Activated effector memory CD4-positive, alpha-beta T cell treated with anti-CD3 and anti-CD28 coated beads, Interleukin-2, amount 50 U/mL, for 16 hours (primary cell): ENCODE results near the gene HS6ST2.
"Not testable (repeated sequence)": the region's sequence is repeated elsewhere in the genome, so short reads cannot be mapped to it uniquely, and the experiment has no call there.

Experiments
- DNase-seq: peaks from one replicate; pipeline ENCODE4 v3.0.0-alpha.2; 2020

HS6ST2 gene

DNA sequence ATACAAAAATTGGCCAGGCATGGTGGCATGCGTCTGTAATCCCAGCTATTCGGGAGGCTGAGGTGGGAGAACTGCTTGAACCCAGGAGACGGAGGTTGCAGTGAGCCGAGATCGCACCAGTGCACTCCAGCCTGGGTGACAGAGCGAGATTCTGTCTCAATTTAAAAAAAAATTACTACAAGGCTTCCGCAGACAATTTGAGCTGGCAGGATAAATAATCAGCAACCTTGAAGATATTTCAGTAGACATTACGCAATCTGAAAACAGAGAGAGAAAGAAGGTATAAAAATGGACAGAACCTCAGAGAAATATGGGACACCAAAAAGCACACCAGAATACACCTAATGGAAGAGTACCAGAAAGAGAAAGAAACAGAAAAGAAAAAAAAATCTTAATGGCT, 25.3 kb downstream of the HS6ST2 start:
- DNase-seq = no peak

DNA sequence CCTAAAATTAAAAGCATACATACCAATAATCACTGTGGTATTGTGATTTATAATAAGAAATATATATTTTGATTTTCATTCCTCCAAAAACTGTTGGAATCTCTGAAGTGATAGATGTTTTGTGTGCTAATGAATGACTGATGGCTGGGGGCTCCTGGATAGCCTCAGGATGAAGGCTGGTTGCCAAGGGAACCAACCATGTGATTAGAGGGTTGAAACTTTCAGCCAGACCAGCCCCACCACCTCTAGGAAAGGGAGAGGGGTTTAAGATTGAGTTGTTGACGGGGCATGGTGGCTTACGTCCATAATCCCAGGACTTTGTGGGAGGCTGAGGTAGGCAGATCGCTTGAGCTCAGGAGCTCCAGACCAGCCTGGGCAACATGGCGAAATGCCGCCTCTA, 34.0 kb downstream of the HS6ST2 start:
- no peak for DNase-seq

DNA sequence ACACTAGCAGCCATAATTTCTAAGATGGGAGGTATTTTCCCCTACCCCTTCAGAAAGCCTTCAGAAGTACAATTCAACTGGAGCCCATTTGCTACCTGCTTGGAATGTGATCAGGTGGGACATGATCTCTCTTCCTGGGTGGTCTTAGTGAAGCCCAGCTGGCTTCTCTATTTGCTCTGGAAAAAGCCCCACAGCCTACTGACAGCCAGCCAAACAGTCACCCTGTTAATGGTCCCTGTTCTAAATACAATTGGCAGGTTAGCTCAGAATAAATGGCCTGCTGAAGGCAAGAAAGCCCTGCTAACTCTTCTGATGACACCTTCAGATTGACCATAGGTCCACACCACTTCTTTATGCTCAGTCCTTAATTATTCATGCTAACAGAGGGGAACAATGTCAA, 39.9 kb downstream of the HS6ST2 start:
- DNase-seq = no peak

DNA sequence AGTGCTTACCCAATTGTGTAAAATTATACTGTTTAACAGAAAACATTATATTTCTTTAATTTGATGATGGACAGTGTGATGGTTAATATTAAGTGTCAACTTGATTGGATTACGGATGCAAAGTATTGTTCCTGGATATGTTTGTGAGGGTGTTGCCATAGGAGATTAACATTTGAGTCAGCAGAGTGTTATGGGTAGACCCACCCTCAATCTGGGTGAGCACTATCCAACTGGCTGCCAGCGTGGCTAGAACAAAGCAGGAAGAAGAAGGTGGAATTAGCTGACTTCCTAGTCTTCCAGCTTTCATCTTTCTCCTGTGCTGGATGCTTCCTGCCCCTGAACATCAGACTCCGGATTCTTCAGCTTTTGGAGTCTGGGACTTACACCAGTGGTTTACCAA, 42.1 kb downstream of the HS6ST2 start:
- DNase-seq = no peak

DNA sequence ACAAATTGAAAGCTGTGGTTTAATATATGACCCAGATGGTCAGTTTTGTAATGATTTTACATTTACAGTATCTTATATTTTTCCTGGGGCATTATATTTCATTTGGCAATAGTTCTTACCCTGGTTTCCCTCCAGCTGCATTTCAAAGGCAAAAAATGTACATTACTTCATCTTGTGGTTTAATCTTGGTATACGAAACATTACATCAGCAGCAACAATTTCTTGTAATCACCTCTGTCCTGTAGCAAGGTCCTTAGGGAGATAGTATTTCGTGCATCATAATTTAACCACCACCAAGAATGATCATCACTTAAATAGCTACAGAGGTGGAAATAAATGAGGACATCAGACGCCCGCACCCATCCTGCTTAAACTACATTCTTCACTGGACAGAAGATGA, 48.8 kb downstream of the HS6ST2 start:
- no peak for DNase-seq

DNA sequence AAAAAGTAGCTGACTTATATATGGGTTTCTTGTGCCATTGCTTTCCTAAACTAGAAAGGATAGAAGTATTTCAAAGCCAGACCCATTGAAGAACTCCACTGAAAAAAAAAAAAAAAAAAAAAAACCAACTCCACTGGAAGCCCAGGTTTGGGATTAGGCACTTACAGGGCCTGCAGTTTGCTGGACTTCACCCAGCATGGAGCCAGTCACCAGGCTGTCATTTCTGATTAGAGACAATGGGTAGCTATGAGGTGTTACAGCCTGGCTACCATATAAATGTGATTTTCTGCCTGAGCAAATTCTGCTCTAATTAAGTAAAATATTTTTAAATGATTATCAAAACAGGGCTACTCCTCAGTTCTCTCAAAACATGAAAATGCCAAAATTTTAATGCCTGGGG, 49.5 kb downstream of the HS6ST2 start:
- DNase-seq = no peak

DNA sequence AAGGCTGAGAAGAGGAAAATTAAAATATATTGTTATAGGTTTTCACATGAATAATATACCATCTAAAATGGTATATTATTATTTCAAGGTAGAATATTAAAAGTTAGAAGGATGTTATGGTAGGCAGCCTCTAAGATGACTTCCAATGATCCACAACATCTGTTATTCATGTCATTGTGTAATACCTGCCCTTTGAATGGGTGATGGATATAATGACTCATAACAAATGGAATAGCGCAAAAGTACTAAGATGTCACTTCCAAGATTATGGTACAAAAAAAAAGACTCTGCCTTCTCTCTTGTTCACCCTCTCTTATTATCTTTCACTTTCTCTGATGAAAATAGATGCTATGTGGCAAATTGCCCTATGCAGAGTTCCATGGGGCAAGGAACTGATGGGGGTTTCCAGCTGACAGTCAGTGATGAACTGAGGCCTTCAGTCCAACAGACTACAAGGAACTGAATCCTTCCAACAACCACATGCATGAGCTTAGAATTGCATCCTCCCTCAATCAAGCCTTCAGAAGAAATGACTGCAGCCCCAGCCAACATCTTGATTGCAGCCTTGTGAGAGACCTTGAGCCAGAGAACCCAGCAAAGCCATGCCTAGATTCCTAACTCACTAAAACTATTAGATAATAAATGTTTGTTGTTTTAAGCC, 57.7 kb downstream of the HS6ST2 start:
- no peak for DNase-seq

DNA sequence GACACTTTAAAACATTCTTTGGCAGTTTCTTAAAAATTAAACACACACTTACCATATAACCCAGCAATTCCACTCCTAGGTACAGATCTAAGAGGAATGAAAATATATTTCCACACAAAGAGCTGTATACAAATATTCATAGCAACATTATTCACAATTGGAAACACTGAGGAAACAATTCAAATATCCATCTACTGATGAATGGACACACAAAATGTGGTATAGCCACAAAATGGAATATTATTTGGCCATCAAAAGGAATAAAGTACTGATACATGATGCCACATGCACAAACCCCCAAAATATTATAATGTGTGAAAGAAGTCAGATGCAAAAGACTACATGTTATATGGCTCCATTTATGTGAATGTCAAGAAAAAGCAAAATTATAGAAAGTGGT, 70.9 kb downstream of the HS6ST2 start:
- DNase-seq = no peak

DNA sequence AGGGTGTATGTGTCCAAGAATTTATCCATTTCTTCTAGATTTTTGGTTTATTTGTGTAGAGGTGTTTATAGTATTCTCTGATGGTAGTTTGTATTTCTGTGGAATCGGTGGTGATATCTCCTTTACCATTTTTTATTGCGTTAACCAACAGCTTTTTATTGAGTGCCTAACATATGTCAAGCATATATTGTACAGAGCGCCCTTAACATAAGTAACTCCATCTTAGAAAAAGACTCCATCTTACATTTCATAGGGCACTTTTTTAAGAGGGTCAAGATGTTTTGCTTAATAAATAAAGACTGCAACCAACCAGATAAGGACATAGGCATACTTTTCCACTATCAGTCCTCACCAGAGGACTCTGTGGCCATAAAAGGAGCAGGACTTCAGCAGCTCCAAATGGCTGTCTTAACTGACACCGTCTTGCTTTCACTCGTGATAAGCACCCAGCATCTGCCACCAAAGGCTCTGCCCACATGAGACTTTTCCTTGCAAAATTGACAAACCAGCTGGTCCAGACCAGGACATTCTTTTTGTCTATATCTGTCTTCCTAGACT, 75.0 kb downstream of the HS6ST2 start:
- DNase-seq = no peak

DNA sequence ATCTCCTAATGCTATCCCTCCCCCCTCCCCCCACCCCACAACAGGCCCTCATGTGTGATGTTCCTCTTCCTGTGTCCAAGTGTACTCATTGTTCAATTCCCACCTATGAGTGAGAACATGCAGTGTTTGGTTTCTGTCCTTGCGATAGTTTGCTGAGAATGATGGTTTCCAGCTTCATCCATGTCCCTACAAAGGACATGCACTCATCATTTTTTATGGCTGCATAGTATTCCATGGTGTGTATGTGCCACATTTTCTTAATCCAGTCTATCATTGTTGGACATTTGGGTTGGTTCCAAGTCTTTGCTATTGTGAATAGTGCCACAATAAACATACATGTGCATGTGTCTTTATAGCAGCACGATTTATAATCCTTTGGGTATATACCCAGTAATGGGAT, 77.7 kb downstream of the HS6ST2 start:
- not testable (repeated sequence) for DNase-seq

DNA sequence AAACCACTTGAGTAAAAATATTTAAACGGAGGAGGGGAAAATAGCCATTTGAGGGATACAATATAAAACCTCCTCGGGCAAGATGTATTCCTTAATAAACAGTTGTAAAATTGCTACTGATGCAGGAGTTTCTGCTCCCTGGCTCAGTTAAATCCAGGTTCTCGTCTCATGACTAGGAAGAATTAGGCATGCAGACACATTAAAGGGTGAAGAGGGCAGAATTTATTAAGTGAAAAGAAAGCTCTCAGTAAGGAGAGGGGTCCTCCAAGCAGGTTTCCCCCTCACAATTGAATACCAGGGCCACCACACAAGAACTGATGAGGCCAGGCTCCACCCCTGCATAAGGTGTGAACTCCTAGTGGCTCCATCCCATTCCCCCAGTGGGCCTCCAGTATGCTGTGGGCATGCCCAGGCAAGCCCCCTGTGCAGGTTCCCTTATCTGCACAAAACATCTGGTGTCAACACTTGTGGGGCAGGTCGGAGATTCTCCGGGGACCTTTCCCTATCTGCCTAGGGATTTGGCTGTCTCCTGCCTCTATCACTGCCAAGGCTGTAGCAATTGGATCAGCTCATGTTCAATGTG, 80.4 kb downstream of the HS6ST2 start:
- no peak for DNase-seq

DNA sequence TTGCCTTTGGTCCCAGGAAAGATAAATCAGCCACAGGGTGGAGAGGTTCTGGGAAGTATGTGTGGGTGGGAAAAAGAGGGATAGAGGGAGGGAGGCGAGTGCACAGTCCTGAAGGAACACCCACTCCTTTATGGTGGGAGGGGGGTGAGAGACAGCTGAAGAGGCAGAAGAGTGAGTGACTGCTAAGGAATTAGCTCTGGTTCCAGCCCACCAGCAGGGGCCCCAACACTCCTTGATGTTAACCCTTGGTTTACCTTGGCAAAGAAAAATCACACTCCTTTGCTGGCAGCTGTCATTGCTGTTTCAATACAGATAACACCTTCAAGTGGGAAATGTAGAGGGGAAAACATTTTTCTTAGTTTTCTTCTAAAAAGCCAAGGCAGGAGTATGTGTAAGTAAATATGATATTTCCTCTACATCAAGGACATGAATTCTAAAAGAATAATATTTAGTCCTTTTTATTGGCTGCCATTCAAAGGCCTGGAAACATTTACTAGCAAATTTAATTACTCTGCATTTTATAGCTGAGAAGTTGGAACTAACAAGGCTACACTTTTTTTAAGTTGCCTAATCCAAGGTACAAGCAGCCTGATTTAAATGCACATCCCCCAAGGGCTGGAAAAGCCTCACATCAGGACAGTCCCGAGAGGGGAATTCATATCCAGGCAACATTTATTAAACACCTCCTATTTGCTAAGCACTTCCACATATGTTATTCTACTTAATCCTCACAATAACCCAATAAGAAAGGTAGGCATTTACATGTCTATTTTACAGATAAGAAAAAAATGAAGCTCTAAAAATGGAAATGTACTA, 81.7 kb downstream of the HS6ST2 start:
- DNase-seq = no peak

DNA sequence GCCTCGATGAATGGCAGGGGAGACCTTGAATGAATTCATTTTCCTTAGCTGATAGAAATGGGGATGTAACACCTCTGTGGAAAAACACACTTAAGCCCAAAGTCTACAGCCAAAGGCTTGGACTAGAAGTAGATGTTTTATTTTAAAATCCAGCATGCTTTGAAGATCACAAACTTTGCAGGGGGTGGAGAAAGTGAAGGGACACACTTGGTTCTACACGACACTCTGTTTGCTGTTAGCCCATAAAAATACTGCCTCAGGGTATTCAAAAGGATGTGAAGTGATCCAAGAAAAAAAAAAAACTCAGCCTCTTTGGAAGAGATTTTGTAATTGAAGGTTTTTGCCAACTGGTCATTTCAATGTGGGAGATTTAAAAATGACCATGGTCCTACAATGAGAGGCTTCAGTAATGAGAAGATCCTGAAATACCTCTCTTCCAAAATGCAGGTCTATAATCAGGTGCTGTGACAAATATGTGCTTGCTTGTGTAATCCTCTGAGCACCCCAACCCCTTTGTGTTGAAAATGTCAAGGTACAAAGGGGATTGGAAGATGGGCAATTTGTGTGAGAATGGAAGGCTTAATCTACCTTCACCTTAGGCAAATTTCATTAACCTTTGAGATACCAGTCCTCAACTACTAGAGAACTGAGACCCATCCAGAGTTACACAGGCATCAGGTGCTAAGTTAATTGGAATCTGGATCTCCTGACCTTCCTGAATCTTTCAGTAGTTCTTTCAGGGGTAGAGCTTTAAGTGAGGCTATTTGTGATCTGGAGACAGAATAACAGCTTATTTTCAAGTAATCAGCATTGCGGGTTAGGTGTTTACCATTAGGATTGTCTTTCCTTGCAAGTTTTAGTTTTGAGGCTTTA, 82.5 kb downstream of the HS6ST2 start:
- DNase-seq = no peak

DNA sequence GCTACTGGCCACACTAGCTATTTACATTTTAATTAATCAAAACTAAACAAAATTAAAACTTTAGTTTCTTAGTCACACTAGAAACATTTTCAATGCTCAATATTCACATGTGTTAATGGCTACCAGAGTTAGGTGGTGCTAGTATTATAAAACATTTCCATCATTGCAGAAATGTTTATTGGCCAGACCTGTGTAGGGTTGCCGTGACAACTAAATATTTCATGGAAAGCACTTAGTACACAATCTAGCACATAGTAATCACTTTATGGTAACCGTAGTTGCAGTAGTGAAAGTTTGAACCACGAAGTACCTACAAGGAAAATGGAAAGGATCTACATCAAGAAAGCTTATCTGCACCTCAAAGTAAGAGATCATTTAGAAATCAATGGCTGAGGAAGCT, 95.9 kb downstream of the HS6ST2 start:
- no peak for DNase-seq

DNA sequence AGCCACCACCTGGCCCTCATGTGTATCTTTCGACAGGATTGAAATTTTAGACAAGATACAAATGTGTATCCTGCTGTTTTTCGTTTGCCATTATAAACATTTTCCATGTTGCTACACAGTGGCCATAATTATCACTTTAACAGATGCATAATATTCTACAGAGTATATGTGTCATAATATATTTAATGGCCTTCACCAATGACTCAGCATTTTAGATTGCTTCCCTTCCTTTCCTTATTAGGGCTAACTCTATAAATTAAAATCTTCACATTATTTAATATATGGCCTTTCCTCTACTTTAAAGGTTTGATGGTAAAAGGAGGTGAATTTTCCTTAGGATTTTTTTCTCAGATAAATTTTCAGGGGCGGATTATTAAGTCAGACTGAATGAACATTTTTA, 97.4 kb downstream of the HS6ST2 start:
- no peak for DNase-seq

DNA sequence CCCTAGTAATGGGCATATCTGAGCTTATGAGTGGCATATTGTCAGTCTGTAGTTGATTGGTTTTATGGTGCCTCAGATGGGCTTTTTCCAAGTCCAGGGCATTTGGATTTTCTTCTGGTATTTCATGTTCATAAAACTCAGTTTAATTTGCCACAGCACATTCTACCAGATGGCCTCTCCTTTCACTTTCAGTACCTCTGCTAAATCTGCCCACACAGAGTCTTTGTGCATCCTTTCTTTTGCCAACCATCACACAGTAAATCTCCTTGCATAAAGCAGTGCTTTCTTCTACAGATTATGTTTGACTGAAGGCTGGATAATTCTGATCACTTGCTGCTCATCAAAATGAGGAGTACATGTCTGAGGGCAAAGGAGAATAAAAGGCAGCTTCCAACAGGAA, 98.2 kb downstream of the HS6ST2 start:
- DNase-seq = no peak

DNA sequence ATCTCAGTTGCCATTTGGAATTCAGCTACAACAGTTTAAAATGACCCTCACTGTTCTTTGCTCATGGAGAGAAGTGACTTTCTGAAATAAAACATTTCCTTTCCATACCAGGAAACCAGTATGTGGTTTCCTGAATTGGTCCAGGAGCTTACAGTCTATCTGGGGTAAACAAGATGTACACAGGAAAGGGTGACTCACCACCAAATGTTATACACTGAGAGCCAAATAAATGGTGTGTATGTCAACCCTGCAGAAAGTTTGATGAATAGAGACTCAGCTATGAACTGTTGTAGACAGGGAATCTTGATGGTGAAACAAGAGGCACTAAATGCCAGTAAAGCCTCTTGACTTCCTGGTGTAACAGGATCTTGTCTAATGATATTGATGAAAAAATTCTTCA, 100.4 kb downstream of the HS6ST2 start:
- DNase-seq = no peak

DNA sequence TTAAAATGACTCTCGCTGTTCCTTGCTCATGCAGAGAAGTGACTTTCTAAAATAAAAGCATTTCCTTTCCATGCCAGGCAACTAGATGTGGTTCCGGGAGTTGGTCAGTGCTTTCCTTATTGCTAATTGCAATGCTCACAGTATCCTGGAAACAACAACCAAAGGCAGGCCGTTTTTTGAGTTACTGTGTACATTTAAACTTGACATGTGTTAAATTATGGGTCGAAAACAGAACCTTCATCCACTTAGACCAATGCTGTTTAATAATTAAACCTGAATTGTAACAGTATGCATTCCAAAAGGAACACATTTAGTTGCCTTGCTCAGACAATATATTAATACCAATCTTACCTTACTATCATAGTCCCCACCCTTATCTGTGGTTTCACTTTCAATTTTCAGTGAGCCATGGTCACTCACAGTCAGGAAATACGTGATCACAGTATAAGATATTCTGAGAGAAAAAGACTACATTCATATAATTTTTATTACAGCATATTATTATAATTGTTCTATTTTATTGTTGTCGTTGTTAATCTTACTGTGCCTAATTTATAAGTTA, 102.6 kb downstream of the HS6ST2 start:
- no peak for DNase-seq

DNA sequence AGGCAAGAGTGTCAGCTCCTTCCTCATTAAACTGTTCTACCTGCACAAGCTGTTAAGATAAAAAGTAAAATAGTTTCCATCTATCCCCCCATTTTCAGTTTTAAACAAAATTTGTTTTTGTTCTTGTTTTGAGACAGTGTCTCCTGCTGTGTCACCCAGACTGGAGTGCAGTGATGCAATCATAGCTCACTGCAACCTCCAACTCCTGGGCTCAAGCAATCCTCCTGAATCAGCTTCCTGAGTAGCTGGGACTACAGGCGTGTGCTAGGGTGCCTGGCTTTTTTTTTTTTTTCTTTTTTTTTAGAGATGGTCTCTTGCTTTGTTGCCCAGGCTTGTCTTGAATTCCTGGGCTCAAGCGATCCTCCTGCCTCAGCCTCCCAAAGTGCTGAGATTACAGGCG, 105.4 kb downstream of the HS6ST2 start:
- DNase-seq = no peak

DNA sequence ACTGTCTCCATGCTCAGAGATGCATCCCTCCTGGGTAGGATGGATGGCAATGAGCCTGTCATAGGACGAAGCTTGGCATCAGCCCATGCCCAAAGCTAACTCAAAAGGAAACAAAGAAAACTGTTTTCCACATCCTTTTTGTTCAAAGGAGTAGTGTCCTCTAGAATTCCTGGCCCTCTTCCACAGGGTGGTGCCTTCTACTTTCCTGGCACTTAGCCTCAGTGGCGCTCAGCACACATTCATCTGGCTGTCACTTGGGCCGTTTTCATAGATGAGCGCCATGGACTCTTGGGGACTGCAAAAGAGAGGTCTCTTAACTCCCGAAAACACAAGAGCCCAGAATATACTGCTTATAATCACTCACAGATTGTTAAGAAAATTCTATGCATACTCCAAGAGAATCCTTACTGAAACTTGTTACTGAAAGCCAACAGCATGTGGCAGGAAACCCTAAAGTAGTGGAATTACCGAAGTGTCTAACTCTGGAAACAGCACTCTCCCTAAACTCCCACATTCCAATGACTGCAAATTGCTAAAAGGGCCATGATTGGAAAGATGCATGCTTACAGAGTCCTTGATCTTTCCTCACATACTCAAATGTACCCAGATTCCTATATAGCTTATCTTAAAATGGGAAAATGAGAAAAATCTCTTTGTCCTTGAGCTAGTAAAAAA, 110.0 kb downstream of the HS6ST2 start:
- DNase-seq = no peak

DNA sequence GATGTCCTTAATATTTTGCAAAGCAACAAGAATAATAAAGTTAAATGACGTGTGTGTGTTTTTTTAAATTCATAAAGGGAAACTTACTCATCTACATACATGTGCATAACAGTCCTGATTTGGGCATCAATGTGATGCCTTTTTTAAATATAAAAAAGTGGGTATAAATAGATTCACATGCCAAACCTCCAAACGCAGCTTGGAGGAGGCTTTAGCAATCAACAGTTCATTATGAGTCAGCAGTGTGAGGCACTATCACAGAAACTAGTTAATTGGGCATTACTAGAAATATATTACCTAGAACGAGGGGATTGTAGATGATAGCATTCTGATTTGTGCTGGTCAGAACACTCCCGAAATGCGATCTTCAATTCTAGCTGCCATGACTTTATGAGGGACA, 115.1 kb downstream of the HS6ST2 start:
- no peak for DNase-seq
